PC-9 (cell line): ENCODE measurements around the gene SF1. TPM values are rescaled to one million over a fixed set of nuclear protein-coding genes. Genes with fewer than 3 reads are reported as not detected.

ENCODE experiments used
- BruUV-seq: library from RNA; stranded (reverse); fragments of 400-500 nt; replicated peaks from 2 replicates; lab custom pipeline; 2021; lab: Mats Ljungman, UMichigan
- CTCF ChIA-PET: fragments of 300-600 bp; sonication (Branson Sonifier 250); formaldehyde crosslinking; loops from one replicate; lab custom pipeline; 2022; ENCODE audit warnings: antibody characterized with exemption; lab: Charles Lee
- POLR2A ChIA-PET: fragments of 300-600 bp; sonication (Branson Sonifier 250); formaldehyde crosslinking; loops from one replicate; lab custom pipeline; 2022; ENCODE audit warnings: antibody characterized with exemption; ENCODE audit not compliant: unreplicated experiment; lab: Charles Lee
- DNase-seq, 2 experiments: peaks; one replicate each; pipeline versions ENCODE4 v3.0.0 to v3.0.0-alpha.2; 2015 to 2022; ENCODE audit warnings: mixed read lengths in 1 of 2
- H2AFZ ChIP-seq: fragments of 200-600 bp; sonication (generic); 2 replicates; pipeline ENCODE4 v1.8.1; 2017; ENCODE audit warnings: antibody characterized with exemption
- H3F3A ChIP-seq: fragments of 200-600 bp; sonication (generic); 2 replicates; pipeline ENCODE4 v1.8.1; 2017; ENCODE audit warnings: antibody characterized with exemption, mild to moderate bottlenecking, low read depth; ENCODE audit not compliant: insufficient read depth
- H3K27ac ChIP-seq: fragments of 200-600 bp; sonication (generic); 2 replicates; pipeline ENCODE4 v1.6.1; 2016; ENCODE audit warnings: mixed run types
- H3K27me3 ChIP-seq: fragments of 200-600 bp; sonication (generic); 2 replicates; pipeline ENCODE4 v1.6.1; 2016; ENCODE audit warnings: low read depth, mixed run types; ENCODE audit not compliant: insufficient read depth
- H3K36me3 ChIP-seq: fragments of 200-600 bp; sonication (generic); 2 replicates; pipeline ENCODE4 v1.6.1; 2016; ENCODE audit warnings: low read depth, mixed run types
- H3K4me1 ChIP-seq: fragments of 200-600 bp; sonication (generic); replicated peaks from 2 replicates; pipeline ENCODE4 v1.6.1; 2016; ENCODE audit warnings: mixed run types; ENCODE audit not compliant: insufficient read depth
- H3K4me2 ChIP-seq: fragments of 200-600 bp; sonication (generic); 2 replicates; pipeline ENCODE4 v1.6.1; 2017; ENCODE audit warnings: mixed run types
- H3K4me3 ChIP-seq: fragments of 200-600 bp; sonication (generic); 2 replicates; pipeline ENCODE4 v1.6.1; 2016; ENCODE audit warnings: mixed run types
- H3K79me2 ChIP-seq: fragments of 200-600 bp; sonication (generic); 2 replicates; pipeline ENCODE4 v1.6.1; 2017; ENCODE audit warnings: low read depth, mixed run types
- H3K9me2 ChIP-seq: fragments of 200-600 bp; sonication (generic); 2 replicates; pipeline ENCODE4 v1.8.1; 2017; ENCODE audit warnings: mild to moderate bottlenecking; ENCODE audit not compliant: insufficient read depth
- H3K9me3 ChIP-seq: fragments of 200-600 bp; sonication (generic); 2 replicates; pipeline ENCODE4 v1.8.1; 2016; ENCODE audit warnings: low read depth; ENCODE audit not compliant: insufficient read depth
- H4K20me1 ChIP-seq: fragments of 200-600 bp; sonication (generic); 2 replicates; pipeline ENCODE4 v1.8.1; 2017; ENCODE audit not compliant: insufficient read depth
- CTCF ChIP-seq: fragments of 200-600 bp; sonication (generic); conservative IDR thresholded peaks from 2 replicates; pipeline ENCODE4 v1.6.1; 2017; ENCODE audit warnings: mixed run types, antibody characterized with exemption, mild to moderate bottlenecking, moderate library complexity
- EZH2 ChIP-seq: fragments of 200-600 bp; sonication (generic); IDR thresholded peaks from 2 replicates; pipeline ENCODE4 v1.8.0; 2017; ENCODE audit warnings: antibody characterized with exemption, low read depth
- intact Hi-C: fragments of 100-400 bp; cut with micrococcal nuclease; formaldehyde crosslinking; loops from one replicate; pipeline ENCODE4 v1.10.0; 2022; ENCODE audit not compliant: unreplicated experiment
- total RNA-seq: library from RNA; stranded (reverse); gene quantifications from 2 replicates; pipeline ENCODE4 v1.2.3, GENCODE V29; 2021

The SF1 gene
- total RNA-seq, 1 experiment from 2014 or later = 336 TPM

- no peak overlapping the region for H3K4me2 ChIP-seq
- POLR2A ChIA-PET = no interaction called here
- no peak overlapping the region for H2AFZ ChIP-seq
- TF ChIP-seq CTCF (no peak), EZH2 (no peak)
- peaks cover 3% of the 10 kb centered on the region; the same call in 1 of the 2 replicates for H3F3A ChIP-seq
- no TSS peak for BruUV-seq
- DNase-seq = no peak
- no peaks in the 10 kb centered on the region for H3K9me2 ChIP-seq
- H3K27me3 ChIP-seq = peaks cover 88% of the 10 kb centered on the region
- no peaks in the 10 kb centered on the region for H3K79me2 ChIP-seq
- H3K4me1 ChIP-seq = peaks cover 6% of the 10 kb centered on the region; the same call in 1 of the 2 replicates
- no peak overlapping the region for H3K27ac ChIP-seq
- H4K20me1 ChIP-seq = 0 out of 2 replicates have a peak, but pooled peaks cover 5% of the 10 kb centered on the region
- H3K9me3 ChIP-seq = no peaks in the 10 kb centered on the region
- intact Hi-C loops = no loop called here
- H3K4me3 ChIP-seq = no peak overlapping the region
- CTCF ChIA-PET = interaction anchor here (0.8 kb wide), 1 partner anchor 30 kb away, joined by 4 read pairs; no protein-coding TSS in a partner anchor
- no peaks in the 10 kb centered on the region for H3K36me3 ChIP-seq
These were observed 59.6 kb downstream of the SF1 start for GRCh38 chr11:64718780-64719124.

GRCh38 chr11:64718084-64718779 is 60.1 kb downstream of the SF1 start:
- no peak overlapping the region for H3K4me3 ChIP-seq
- no peaks in the 10 kb centered on the region for H3K9me3 ChIP-seq
- H3K36me3 ChIP-seq = no peaks in the 10 kb centered on the region
- POLR2A ChIA-PET = no interaction called here
- H3K9me2 ChIP-seq = no peaks in the 10 kb centered on the region
- no peak for TF ChIP-seq EZH2
- TF ChIP-seq CTCF = no peak
- H2AFZ ChIP-seq = no peak overlapping the region
- no peaks in the 10 kb centered on the region for H3K79me2 ChIP-seq
- H3K27me3 ChIP-seq = peaks cover 88% of the 10 kb centered on the region
- intact Hi-C loops = no loop called here
- 0 out of 2 replicates have a peak, but pooled peaks cover 5% of the 10 kb centered on the region for H4K20me1 ChIP-seq
- no peak overlapping the region for H3K27ac ChIP-seq
- peaks cover 2% of the 10 kb centered on the region; the same call in 1 of the 2 replicates for H3K4me1 ChIP-seq
- no peak overlapping the region for H3K4me2 ChIP-seq
- peaks cover 3% of the 10 kb centered on the region; the same call in 1 of the 2 replicates for H3F3A ChIP-seq
- no peak for DNase-seq
- CTCF ChIA-PET = no interaction called here
- no TSS peak for BruUV-seq

DNA sequence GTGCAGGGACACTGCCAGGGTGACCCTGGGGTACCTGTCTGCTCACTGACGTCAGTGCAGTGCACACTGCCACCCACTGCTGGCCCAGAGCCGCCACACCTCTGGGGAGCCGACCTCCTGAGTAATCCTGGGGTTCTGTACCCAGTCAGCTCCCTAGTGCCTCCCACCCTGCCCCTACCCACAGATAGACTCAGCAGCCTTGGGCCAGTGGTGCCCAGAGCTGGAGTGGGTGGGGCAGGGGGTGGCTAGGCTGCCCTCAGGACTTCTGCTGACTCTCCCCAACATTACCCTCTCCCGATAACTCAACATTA is 61.1 kb downstream of the SF1 start:
- no peak overlapping the region for H3K4me3 ChIP-seq
- no peaks in the 10 kb centered on the region for H3K9me3 ChIP-seq
- no TSS peak for BruUV-seq
- H3K4me2 ChIP-seq = no peak overlapping the region
- H3K27me3 ChIP-seq = peaks cover 84% of the 10 kb centered on the region
- H2AFZ ChIP-seq = no peak overlapping the region
- TF ChIP-seq CTCF (no peak), EZH2 (no peak)
- no peaks in the 10 kb centered on the region for H3K9me2 ChIP-seq
- peaks cover 3% of the 10 kb centered on the region; the same call in 1 of the 2 replicates for H3F3A ChIP-seq
- intact Hi-C loops = no loop called here
- no peak overlapping the region for H3K27ac ChIP-seq
- no peaks in the 10 kb centered on the region for H3K4me1 ChIP-seq
- DNase-seq = no peak
- ChIA-PET POLR2A (no interaction called here), CTCF (no interaction called here)
- no peaks in the 10 kb centered on the region for H3K79me2 ChIP-seq
- no peaks in the 10 kb centered on the region for H3K36me3 ChIP-seq
- H4K20me1 ChIP-seq = 0 out of 2 replicates have a peak, but pooled peaks cover 5% of the 10 kb centered on the region
